Stimulated activated CD8-positive, alpha-beta memory T cell treated with anti-CD3 and anti-CD28 coated beads, Interleukin-7, amount 100 ng/mL, for 48 hours (primary cell): ENCODE data around the gene CEP128.

Experiments used
- DNase-seq, 2 donors: peaks; one replicate each; pipeline ENCODE4 v3.0.0-alpha.2; 2020; ENCODE audit warnings: low read depth in 1 of 2; ENCODE audit errors: extremely low read depth in 1 of 2

Gene CEP128

DNA sequence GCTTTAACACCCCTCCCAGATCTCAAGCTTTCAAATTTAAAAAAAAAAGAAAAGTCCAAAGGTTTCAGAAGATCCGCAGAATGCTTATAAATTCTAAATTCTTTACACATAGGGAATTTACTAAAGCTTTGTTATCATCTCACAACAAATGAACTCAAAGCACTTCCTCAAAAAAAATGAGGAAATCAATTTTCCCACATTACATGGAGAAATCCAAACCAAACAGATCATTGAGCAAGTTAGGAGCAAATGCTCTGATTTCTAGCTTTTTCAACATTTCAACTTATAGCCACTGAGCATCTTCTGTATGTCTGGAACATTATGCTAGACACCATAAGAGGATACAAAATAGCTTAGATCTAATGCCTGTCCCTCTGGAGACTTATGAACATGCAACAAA, 161.0 kb downstream of the CEP128 start:
- no peak for DNase-seq

DNA sequence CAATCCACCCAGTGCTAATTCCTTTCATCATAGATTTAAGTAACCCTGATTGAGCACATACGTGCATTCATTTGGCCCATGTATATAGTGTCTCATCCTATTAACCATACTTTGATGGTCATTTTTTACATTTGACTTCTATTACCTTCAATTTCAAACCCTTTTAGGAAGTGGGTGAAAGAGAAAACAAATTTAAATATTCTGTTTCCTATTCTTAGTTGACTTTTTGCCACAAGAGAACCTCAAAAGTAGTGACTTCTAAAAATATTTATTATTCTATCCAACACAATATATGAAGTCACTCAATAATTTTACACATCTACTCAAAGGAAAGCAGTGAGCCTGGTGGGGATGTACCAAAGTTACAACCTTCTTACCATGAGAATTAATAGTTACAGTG, 164.9 kb downstream of the CEP128 start:
- no peak for DNase-seq

DNA sequence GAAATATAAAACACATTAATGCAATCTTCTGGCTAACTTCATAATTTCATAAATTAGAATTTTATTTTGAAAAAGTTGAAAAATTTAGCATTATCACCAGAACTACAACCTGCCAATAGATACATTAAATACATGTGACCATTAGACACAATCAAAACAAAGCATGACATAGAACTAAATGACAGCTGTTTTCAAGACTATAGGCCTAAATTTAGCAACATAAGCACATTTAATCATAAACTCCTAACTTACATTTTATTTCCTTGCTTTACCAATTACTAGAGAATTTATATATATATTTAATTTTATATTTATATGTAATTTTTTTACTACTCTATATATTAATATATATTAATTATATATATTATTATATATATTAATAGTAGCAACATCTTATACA, 165.4 kb downstream of the CEP128 start:
- no peak for DNase-seq

DNA sequence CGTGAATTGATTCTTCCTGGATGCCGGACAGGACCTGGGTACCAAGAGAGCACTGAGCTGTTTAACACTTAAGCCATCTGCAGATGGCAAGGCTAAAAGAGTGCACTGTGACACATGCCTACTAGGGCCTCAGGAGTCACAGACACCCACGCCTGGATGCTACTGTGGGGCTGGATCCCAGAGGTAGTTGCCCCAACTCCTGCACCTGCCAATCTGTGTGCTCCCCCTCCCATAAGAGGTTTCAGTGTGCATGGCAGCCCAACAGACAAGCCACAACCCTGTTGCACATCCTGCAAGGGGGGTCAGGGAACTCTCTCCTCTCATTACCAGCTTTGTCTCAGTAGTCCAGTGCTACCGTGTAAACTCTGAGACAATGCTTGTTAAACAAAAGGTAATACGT, 169.0 kb downstream of the CEP128 start:
- DNase-seq, result no peak

DNA sequence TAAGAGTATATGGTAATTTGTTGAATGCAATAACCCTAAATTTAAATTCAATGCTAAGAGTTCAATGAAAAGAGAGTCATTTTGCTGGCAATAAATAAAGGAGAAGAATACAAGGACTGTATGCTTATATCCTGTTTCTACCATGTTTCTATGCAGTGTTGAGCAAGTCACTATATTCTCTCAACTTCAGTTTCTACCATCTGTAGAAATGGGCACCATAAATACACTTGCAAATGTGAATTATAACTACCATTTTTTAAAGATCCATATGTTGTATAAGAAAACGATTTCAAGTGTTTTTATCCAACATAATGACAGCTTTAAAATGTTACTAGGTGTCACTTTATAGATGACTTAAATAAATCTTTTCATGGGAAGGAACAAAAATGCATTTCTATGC, 170.3 kb downstream of the CEP128 start:
- DNase-seq, result no peak

DNA sequence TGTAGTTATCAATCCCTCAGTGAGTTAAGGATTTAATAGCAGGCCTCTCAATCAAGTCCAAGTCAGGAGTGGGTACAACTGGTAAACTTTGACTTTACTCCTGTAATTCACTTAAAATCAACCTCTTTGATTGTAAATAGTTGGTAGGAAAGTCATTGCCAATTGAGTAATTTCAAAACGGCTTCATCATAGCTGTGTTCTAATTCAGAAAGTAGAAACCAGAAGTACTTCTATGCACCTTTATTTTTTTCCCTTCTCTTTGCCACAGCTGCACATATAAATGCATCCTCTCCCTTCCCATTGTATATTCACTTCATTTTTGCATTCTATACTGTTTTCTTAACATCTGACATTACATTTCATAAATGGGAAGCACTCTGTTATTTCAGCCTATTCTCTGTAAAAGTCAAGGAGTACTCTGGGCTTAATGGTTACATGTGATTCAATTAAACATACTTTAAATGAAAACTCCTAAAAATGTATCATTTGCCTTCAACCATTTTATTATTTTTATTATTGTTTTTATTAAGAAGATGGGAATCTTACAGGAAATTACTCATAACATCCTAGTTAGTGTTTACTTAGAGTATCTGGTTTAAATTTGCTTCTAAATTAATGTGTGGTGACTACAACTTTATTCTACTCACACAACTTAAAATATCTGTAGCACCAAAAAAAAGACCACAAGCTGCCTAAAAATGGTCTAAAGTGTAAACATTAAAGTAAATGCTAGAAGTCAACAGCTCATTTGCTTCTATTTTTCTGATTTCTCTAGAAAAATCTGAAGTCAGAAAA, 171.2 kb downstream of the CEP128 start:
- DNase-seq, result no peak

DNA sequence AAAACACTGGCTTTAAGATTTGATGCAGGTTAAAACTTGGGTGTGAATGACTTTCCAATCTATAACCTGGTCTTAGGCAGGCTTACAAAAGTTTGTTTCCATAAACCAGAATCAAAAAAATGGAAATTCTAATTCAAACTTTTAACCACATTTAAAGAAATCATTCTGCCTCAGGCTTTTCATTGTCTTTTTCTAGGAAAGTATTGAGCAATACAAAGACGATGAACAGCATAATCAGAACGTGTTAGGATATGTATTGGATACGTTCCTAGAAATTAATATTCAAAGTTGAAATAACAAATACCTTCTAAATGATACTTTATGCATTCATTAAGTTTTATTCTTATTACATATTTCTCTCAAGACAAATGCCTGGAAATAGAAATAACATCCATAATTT, 172.9 kb downstream of the CEP128 start:
- no peak for DNase-seq

DNA sequence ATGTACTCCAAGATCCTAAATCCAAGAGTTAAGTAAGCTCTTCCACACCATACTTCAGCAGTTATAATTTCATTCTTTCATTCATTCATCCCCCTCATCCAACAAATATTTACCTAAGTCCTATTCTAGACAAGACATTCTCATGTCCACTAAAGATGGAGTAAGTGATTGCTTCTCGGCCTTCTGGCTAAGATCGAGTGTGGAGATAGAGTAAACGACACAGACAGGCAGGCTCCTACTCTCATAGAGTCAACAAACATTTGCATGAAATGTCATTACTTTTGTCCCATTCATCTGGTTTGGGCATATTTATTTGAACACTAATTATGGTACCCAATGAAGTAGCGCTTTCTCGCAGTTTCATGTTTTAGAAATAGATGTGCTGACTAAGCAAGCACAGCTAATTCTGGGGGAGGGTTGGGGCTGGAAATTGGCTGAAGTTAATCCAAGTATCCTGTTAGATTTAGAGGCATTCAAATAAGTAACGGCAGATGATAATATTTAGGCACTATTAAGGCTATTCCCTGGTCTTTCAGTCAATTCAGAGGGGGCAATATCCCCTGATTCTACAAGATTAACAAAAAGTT, 176.5 kb downstream of the CEP128 start:
- DNase-seq, result no peak

DNA sequence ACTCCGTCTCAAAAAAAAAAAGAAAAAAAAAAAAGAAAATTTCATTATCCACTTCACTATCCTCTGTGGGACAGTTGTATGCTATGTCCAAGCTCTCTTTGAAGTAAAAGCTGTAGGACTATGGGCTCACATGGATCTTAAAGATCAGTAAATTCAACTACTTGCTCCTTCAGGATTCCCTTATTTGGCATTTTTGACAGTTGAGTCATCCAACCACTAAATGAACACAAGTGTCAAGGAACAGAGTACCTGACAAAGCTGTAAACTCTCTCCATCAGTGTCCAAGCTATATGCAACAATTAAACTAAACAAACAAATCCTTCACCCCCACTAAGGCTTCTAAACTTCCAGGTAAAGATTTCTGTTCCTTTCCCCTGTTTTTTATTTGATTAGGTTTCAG, 177.0 kb downstream of the CEP128 start:
- no peak for DNase-seq

DNA sequence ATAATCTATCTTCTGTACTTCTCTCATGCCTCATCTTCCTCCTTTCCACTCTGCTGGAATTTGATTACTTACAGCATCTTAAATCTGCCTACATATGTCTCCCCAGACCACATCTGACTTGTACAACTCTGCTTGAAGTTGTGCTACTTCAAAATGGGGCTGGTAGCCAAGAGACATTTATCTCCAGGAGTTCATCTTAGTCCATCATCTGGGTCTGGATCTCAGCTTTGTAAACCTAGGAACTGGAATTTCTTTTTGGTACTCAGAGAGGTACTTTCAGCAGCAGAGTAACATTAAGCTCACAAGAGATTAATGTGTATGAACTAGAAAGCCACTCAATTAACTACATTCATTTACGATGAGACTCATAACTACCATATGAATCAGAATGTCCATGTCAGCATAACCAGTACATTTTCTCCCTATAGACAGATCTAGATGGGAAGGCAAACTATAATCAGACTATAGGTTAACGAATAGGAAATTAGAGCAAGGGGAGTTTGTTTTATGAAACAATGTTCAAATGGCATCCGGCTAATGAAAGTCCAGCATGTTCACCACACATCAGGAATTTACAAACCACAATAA, 178.8 kb downstream of the CEP128 start:
- DNase-seq, result no peak

DNA sequence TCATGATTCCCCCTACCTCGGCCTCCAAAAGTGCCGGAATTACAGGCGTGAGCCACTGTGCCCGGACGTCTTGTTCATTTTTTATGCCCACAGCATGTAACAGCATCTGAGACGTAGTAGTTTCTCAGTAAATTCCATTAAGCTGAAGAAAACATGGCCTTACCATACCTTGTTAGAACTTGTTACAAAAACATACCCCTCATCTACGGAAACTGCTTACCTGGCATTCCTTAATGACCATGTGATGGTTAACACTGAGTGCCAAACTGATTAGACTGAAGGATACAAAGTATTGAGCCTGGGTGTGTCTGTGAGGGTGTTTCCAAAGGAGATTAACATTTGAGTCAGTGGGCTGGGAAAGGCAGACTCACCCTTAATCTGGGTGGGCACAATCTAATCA, 186.8 kb downstream of the CEP128 start:
- no peak for DNase-seq

DNA sequence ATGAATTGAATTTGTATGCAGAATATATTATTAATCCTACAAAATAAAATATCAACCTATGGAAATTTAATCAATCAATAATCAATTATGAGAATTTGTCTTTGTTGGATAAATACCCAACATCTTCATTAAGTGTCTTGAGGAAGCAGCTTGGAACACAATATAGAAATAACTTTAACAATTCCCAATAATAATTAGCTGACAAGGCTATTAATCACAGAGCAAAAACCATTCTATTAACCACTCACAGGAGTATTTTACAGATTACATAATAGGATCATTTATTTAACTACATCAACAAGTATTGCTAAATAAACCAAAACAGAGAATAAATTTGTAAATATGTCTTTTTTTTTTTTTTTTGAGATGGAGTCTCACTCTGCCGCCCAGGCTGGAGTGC, 190.3 kb downstream of the CEP128 start:
- no peak for DNase-seq

DNA sequence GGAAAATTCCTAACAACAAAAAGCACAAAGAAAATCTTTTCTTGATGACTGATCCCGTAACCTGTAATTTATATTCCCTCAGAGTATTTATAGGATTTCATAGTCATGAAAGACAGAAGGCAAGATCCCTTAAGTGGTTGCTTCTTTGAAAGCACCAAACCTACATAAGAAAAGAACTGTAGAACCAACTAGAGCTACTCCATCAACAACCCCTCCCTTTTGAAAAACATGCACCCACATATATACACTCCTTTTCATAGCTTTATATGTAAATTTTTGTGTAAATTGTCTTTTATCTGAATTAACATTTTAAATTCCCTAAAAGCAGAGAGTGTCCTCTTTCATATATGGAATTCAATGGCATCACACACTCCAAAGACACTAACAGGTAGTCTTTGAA, 215.3 kb downstream of the CEP128 start:
- DNase-seq, result no peak

DNA sequence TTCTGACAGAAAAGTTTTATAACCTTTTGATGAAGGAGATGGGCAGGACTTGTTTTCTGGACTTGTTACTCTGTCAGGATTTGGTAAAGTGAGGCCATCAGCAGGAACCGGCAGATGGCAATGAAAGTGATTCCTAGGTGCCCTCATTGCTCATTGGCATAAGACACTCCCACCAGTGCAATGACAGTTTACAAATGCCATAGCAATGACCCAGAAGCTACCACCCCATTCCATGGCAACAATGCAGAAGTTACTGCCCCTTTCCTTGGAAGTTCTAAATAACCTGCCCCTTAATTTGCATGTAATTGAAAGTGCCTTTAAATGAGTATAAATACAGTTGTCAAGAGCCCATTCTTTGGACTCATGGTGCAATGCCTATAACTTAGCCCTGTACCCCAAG, 222.6 kb downstream of the CEP128 start:
- DNase-seq, result no peak

DNA sequence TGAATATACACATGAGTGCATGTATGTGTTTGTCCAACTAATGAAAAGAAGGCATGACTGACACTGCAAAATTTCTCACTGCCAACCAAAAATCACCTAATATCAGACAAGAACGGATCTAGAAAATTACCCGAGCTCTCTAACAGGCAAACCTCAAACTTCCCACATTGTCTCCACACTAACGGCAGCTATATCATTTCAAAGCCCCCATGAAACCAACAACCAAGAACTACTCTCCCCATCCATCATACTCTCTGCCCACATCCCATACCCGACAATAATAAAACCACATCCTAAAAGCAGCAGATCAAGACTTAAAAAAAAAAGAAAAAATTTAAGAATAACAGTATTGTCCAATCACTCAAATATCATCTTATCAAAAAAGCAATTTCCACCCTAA, 227.1 kb downstream of the CEP128 start:
- DNase-seq, result no peak

DNA sequence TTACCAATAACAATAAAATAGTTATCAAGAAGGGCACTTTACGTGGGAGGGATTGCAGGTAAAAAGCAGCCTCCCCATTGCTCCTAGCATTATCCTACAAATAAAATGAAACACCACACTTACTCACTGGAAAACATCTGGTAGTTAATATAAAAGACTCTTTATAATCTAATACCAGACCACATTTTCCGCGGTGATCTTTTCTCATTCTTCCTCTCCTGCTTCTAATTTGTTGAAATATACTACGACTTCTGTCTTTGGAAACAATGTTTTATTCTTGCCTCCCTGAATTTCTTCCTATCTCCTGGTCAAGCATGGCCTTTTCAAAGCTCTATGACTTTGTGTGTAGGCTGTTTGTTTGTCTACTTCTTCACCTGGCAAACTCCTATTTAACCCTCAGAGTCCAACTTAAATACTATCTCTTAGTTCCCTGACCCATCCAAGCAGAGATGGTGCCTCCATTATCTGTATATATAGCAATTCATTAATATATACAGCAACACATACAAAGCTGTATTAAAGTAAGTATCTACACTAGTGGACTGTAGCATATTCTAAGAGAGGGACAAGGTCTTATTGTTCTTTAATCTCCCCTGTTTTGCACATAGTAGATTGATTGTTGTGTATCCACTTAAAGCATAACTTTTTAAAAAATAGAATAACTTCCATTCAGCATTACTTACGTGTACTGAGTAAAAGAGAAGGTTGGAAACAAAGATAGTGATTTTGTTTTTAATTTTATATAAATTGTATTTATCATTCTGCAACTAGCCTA, 228.3 kb downstream of the CEP128 start:
- no peak for DNase-seq

DNA sequence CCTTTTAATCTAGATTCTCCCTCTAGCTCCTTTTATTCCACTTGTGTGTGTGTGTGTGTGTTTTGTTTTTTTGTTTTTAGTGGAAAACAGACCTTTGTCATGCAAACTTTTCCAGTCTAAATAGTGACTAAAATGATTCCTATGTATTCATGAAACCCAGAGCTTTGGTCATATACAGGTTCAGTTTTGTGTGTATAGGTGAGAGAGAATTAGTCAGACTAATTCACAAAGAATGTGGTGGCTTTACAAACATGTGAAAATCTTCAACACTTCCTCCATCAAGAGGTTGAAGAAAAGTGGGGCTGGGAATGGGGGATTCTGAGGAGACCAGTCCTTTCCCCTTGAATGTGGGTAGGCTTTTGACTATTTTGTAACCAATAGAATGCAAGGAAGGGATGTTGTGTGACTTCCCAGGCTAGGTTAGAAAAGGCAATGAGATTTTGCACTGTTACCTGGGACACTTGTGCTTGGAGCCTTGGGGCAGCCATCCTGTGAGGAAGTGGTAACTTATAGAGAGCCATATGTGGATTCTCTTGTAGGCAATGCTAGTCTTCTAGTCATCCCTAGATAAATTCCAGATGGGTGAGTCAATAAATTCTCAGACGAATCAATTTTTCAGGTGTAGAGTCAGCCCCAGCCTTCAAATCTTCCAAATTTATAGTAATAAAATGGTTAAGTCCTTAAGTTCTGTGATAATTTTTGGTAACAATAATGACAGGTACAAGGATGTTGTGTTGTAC, 236.1 kb downstream of the CEP128 start:
- DNase-seq, result no peak

DNA sequence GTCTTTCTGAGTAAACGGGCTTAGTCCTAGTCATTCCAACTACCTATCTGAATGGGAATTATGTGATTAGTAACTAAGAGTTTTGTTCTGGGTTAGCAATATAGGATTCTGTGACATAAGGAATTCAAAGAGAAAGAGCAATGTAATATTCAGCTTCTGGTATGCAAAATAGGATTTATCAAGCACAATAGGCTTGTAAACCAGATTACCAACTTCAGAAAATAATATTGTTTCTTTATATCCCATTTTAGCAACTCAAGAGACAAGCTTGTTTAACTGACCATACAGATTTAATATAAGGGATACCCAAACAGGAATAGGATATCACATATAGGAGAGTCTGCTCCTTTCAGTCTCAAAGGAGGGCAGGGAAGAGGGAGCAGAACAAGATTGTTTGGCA, 240.9 kb downstream of the CEP128 start:
- DNase-seq, result no peak

DNA sequence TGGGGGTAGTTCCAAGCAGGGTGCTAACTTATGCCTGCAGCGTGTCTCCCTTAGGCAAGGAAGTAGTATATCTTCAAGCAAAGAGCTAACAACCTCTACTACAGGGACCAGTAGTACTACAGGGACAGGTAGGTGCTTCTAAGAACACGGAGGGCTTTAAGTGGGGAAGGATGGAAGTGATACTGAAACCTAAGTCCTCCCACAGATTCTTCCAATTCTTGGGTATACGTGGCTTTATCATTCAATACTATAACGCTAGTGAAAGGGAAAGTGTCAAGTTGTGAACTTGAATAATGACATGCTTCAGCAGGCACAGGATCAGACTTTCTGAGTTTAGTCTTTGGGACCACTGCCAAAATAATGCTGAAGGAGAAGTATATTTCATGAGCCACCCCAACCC, 241.7 kb downstream of the CEP128 start:
- DNase-seq, result no peak

DNA sequence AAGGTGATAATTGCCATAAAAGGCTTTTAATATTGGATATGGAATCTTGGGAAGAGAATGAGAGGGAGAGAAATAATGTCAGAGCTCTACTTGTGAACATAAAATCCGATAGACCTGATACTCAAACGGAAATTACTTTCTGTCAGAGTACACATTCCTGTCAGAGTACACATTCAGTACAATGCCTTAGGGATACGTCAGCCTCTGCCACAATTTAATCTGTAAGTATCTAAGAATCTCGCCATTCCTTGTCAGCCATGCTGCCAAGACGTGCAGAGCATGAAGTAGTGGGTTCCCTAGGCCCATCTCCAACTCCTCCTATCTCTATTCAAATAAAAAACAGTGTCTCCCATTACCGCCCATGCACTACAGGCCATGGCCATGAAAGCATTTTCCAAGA, 242.6 kb downstream of the CEP128 start:
- no peak for DNase-seq

DNA sequence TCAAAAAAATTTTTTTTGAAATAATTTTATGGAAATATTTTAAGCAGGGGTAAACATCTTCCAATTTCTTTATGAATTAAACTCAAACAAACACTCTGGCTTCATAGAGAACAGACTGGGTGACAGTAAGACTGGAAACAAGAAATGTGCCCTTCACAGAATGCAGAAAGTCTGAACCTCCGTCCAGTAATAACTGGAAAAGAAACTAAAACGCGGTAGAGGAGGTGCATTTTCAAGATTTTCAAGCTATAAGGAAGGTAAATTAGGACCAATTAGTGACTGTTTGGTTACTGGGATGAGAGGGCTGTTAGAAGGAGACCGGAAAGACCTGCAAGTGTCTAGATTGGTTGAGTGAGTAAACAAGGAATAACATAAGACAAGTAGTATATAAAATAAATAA, 245.7 kb downstream of the CEP128 start:
- DNase-seq, result no peak
